Activated effector memory CD4-positive, alpha-beta T cell treated with Interleukin-2 at 50 U/mL for 16 hours (primary cell): ENCODE results near the gene AGXT2.
A peak's percentile ranks its signal among the peaks of the same experiment; 100 is the strongest.
"Not testable (repeated sequence)": the region's sequence is repeated elsewhere in the genome, so short reads cannot be mapped to it uniquely, and the experiment has no call there.

ENCODE experiments used
- DNase-seq: peaks from one replicate; pipeline ENCODE4 v3.0.0-alpha.2; 2020

The AGXT2 gene

DNA sequence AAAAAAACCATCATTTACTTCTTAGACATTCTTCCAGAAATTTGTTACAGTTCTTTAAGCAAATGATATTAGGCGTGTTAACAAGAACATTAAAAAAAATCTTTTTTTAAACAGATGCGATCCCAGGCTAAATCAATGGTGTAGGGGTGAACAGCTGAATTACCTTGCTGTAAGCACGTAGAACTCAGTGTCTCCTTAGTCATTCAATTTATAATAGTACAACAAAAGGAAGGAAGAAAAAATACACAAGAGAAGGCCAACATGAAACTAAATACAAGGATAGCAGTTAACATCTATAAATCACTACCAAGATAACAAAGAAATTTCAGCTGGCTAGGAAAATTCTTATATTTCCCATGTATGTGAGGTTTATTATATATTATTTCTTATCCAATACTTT is 35.4 kb downstream of the AGXT2 start:
- DNase-seq, result no peak

DNA sequence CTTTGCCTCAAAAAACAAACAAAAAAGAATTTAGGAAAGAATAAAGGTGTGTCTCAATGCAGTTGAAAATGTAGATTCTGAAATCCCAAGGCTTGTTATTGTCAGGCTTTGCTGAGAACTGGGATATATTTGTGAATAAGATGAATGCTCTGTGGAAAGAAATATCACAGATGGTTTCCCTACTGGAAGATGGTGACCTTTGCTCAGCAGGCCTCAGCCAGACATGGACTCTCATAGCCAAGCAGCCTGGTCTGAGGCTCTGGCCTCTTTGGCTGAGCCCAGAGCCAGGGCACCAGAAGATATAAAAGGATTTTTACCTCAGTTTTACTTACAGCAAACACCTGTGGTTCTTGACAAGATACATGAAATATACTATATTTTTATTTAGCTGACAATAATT is 37.1 kb downstream of the AGXT2 start:
- no peak for DNase-seq

DNA sequence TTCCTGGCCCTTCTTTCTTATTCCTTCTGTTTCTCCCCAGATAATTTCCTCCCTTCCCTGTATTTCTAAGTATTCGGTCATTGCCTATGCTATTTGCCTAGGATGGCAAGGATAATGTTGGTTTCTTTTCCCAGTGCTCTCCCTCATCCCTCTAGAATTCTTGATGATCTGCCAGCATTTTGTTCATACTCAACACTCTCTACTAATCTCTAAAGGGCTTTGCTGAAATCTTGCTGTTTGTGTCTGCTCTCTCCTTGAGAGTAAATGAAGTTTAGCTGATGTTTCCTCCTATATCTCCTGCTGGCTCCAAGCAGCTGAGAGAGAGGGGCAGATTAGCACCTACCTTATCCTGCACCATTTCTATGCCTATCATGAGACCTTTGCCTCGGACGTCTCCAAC is 38.1 kb downstream of the AGXT2 start:
- no peak for DNase-seq

- no peak for DNase-seq
These were observed 38.7 kb downstream of the AGXT2 start for GRCh38 chr5:35009019-35009418.

GRCh38 chr5:35004771-35005170 is 43.0 kb downstream of the AGXT2 start:
- DNase-seq, result no peak

- DNase-seq, result no peak
These were observed 43.5 kb downstream of the AGXT2 start for GRCh38 chr5:35004200-35004599.

DNA sequence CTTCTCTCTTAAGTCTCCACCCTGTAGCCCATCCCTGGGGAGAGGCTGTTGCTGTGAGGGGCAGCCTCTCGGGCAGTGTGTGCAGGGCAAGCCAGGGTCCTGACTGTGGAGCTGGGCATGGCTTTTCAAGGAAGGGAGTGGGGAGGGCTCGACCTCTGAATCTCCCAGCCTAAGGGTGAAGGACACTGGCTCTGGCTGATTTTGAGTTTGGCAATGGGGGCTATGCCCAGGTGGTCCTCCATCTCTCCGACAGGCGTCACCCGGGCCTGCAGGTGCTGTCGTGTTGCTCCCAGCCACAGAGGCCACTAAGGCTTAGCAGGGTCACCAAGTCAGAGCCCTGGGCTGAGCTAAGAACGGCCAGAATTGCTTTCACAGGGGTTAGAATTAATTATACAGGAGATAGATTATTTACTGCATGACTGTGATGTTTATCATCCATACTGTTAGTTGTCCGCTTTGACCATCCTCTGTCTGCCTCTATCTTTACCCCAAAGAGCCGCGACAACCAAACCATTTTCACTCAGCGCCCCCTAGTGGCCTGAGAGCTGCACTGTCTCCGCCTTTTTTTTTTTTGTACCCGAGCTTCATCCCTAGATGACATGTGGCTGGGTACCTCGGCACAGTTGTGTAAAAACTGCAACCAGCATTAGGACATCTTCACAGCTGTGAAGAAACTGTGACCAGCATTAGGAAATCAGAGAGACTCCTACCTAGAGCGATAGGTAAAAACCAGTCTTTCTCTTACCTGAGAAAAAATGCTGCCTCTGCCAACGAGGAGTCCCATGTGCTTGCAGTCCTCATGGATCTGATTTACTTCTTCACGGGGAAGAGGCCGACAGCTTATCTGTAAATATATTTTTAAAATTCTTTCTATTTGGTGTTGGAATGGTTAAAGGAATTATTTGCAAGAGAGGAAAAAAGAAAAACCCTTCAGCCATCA is 44.5 kb downstream of the AGXT2 start:
- DNase-seq, result peak; percentile 7

DNA sequence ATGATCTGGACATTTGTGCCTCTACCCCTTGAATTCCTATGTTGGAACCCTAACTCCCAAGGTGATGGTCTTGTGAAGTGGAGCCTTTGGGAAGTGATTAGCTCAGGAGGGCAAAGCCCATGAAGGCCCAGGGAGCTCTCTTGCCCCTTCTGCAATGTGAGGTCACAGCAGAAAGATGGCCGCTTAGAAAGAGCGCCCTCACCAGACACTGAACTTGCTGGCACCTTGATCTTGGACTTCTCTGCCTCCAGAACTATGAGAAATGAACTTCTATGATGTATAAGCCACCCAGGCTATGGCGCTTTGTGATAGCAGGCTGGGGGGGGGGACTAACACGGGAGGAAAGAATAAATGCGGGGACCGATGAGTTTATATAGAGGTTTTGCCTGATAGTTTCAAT is 45.3 kb downstream of the AGXT2 start:
- no peak for DNase-seq

DNA sequence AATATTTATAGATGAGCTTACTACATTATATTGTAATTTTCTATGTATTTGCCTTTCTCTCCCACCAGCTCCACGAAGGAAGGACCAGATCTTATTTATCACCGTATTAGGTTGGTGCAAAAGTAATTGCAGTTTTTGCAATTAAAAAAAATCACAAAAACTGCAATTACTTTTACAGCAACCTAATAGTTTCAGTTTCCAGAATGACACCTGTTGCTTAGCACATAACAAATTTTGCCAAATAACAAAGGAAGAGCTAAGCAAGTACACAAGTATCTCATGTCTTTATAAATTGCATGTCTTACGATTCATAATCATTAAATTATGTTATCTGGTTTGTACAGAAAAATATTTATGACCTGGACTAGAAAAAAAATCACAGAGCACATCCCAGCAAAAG is 45.9 kb downstream of the AGXT2 start:
- DNase-seq, result no peak

DNA sequence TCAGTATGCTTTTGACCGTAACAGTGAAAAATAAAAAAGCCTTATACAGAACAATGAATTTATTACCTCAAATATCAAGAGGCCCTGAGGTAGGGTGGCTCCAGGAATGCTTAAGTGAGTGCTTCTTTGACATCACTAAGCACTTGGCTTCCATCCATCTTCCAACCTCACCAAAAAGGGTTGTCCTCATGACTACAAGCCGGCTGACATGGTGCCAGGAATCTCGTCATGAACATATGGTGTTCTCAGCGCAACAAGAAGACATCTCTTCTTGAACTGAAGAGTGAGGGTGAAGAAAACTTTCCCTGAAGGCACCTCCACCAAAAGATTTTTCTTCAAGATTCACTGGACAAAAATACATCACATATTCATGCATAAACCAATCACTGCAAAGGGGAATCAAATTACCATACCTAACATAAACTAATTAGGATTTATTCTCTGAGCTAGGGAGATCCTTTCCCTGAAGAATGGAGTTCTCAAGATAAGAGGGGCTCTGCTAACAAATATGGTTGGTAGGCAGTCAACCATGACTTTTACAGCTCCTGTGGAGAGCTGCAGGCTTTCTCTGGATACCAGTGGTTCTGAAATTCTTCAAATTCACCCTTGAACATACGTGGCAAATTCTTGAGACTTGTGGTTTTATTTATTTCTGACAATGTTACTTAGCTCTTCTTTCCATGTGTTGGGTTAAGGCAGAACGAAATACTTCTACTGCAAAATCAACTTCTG is 49.5 kb downstream of the AGXT2 start:
- DNase-seq, result no peak

DNA sequence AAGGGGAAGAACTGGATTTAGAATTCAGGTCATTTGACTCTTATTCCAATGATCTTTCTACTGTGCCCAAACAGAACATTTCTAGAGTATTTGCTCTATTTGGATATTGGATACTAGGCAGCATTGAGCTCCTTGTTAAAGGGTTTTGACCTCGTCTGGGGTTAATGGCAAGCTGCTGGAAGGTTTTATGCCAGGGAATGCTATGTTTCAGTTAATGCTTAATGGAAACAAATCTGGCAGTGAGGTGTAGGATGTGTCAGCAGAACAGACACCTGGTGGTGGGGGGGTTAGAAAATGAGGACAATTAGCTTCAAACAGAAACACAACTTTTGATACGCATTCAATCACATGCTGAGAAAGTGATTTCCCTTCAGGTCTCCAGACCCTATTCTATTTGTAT is 51.5 kb downstream of the AGXT2 start:
- DNase-seq, result no peak

GRCh38 chr5:34993951-34994350 is 53.8 kb downstream of the AGXT2 start:
- no peak for DNase-seq

GRCh38 chr5:34991486-34992238 is 56.1 kb downstream of the AGXT2 start:
- DNase-seq, result no peak

GRCh38 chr5:34986965-34987364 is 60.8 kb downstream of the AGXT2 start:
- no peak for DNase-seq

- DNase-seq, result no peak
These were observed 64.9 kb downstream of the AGXT2 start for GRCh38 chr5:34982823-34983222.

DNA sequence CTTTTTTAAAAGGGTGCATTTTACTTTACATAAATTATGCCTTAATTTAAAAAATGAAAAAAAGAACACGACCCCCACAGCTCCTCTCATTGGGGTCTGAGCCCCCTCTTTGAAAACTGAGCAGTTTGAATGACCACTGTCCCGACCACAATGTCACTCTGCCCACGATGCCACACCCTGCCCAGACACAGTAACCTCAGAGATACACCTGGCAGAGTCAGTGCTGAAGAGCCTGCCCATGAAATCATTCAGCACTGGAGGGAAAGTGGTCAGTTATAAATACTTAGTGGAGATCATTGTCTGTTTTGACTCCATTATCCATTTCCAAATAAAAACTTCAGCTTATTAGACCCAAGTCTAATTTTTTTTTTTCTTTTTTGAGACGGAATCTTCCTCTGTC is 69.1 kb downstream of the AGXT2 start:
- no peak for DNase-seq

- no peak for DNase-seq
These were observed 69.7 kb downstream of the AGXT2 start for GRCh38 chr5:34977934-34978613.

GRCh38 chr5:34976347-34976746 is 71.4 kb downstream of the AGXT2 start:
- DNase-seq, result no peak

DNA sequence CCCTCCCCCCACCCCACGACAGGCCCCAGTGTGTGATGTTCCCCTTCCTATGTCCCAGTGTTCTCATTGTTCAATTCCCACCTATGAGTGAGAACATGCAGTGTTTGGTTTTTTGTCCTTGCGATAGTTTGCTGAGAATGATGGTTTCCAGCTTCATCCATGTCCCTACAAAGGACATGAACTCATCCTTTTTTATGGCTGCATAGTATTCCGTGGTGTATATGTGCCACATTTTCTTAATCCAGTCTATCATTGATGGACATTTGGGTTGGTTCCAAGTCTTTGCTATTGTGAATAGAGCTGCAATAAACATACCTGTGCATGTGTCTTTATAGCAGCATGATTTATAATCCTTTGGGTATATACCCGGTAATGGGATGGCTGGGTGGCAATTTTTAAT is 76.1 kb downstream of the AGXT2 start:
- DNase-seq, result not testable (repeated sequence)

- DNase-seq, result no peak
These were observed 77.2 kb downstream of the AGXT2 start for GRCh38 chr5:34970552-34970951.

DNA sequence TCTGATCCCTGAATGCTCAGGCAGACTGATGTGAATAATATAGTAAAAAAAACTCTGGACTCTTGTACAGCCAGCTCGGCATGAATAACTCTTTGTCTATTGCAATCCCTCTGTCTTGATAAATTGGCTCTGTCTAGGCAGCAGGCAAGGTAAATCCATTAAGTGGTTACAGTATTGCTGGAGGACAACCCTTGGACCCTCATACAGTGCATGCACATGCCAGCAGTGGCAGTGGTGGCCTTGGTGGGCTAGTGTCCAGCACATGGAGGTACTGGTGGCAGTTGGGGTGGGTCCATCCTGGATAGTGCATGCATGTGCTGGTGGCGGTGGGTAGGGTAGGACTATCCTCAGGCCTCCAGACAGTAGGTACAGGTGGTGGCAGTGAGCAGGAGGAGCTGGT is 79.5 kb downstream of the AGXT2 start:
- no peak for DNase-seq

DNA sequence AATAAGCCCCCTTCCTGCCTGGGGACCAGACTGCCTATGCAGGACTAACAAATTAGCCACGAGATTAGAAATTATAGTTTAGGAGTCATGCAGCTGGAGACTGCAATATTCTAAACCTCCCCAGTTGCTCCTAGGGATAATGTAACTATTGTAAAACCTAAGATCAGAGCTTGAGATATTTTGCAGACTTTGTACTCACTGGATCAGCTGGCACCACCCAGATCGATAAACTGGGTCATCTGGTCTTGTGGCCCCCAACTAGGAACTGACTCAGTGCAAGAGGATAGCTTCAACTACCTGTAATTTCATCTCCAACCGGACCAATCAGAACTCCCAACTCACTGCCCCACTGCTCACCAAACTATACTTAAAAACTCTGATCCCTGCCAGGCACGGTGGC is 80.2 kb downstream of the AGXT2 start:
- DNase-seq, result no peak

GRCh38 chr5:34959323-34959722 is 88.4 kb downstream of the AGXT2 start:
- DNase-seq, result no peak
